Measurements from ENCODE around the gene DONSON. TPM values are rescaled to one million over a fixed set of nuclear protein-coding genes. Genes with fewer than 3 reads are reported as not detected.

The DONSON gene
- total and polyA plus RNA-seq, 9 of the 15 experiments (the other 6 are each of a cell fraction or from before 2014, with no cell fraction given): 26.7 to 124 (median 62.6) TPM

- no peak overlapping the region for H3K27ac ChIP-seq (ENCODE audit: extremely low read depth, low read depth, low read length)
- H4K20me1 ChIP-seq (replicated peaks; ENCODE audit: control insufficient read depth, insufficient read depth, low read length): 0 out of 2 replicates have a peak, but pooled peaks cover 4% of the 10 kb centered on the region
- intact Hi-C loops (cut with micrococcal nuclease): no loop called here
- ChIA-PET POLR2A (interaction anchor here (0.6 to 10.6 kb wide), 3 partner anchors 10 to 711 kb away, joined by 3 to 130 read pairs (median 99); partner anchors contain the start of genes GART and SON), CTCF (ENCODE audit: low intra/inter-chr PET ratio) (no interaction called here)
- no peak overlapping the region for H2AFZ ChIP-seq (ENCODE audit: low read depth, low read length)
- H3K79me2 ChIP-seq (ENCODE audit: control insufficient read depth, insufficient read depth, low read length): peaks cover 97% of the 10 kb centered on the region
- no peaks in the 10 kb centered on the region for H3K9me1 ChIP-seq (ENCODE audit: control insufficient read depth, insufficient read depth, low read length)
- no peak; the same call in 2 of the 3 replicates for ATAC-seq
- in situ Hi-C loops (cut with MboI): no loop called here
- 95% methylated on average over 18 of the region's 18 CpGs for WGBS (ENCODE audit: insufficient coverage, low coverage, missing lambda C conversion rate)
- no peak overlapping the region for H3K9ac ChIP-seq (ENCODE audit: insufficient read depth in 1 of 2, low read depth in 2 of 2, low read length in 2 of 2)
- H3K36me3 ChIP-seq (ENCODE audit: control insufficient read depth, insufficient read depth, low read length): peaks cover 97% of the 10 kb centered on the region
- FAIRE-seq: no peak
- H3K27me3 ChIP-seq (ENCODE audit: control insufficient read depth in 2 of 2, insufficient read depth in 2 of 2, low read length in 2 of 2): no peaks in the 10 kb centered on the region
- peaks cover 31% of the 10 kb centered on the region for H3K9me3 ChIP-seq (replicated peaks; ENCODE audit: control insufficient read depth, insufficient read depth, low read depth, low read length)
- peaks cover 0 to 9% of the 10 kb centered on the region in 2 experiments; a peak in 1 of 5 replicates for H3K4me1 ChIP-seq (replicated peaks in 1 of 2; ENCODE audit: control insufficient read depth in 2 of 2, insufficient read depth in 2 of 2, low read length in 2 of 2)
- H3K4me3 ChIP-seq: no peak overlapping the region
- no TSS peak for BruUV-seq (replicated peaks)
- no peak for DNase-seq (ENCODE audit: extremely low read depth in 1 of 4, low spot score in 3 of 4)
- no peak overlapping the region for H3K4me2 ChIP-seq (ENCODE audit: insufficient read depth, low read length)
- TF ChIP-seq, protein P1, sequence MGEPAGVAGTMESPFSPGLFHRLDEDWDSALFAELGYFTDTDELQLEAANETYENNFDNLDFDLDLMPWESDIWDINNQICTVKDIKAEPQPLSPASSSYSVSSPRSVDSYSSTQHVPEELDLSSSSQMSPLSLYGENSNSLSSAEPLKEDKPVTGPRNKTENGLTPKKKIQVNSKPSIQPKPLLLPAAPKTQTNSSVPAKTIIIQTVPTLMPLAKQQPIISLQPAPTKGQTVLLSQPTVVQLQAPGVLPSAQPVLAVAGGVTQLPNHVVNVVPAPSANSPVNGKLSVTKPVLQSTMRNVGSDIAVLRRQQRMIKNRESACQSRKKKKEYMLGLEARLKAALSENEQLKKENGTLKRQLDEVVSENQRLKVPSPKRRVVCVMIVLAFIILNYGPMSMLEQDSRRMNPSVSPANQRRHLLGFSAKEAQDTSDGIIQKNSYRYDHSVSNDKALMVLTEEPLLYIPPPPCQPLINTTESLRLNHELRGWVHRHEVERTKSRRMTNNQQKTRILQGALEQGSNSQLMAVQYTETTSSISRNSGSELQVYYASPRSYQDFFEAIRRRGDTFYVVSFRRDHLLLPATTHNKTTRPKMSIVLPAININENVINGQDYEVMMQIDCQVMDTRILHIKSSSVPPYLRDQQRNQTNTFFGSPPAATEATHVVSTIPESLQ (CRISPR knock-in tag; IDR thresholded peaks at IDR 0.05): no peak
- TF ChIP-seq POLR2A (conservative IDR thresholded peaks at IDR 0.05) (0 out of 2 replicates have a peak, but pooled peaks have one; percentile 53), MGA (IDR thresholded peaks at IDR 0.05) (no peak)
These were observed 34.1 kb downstream of the DONSON start for GRCh38 chr21:33554236-33554981.
